ENCODE data around the gene KAT6B. TPM values are rescaled to one million over a fixed set of nuclear protein-coding genes. Genes with fewer than 3 reads are reported as not detected.

The KAT6B gene
- total RNA-seq, 1 donor from 2014 or later, result 47.1 TPM

DNA sequence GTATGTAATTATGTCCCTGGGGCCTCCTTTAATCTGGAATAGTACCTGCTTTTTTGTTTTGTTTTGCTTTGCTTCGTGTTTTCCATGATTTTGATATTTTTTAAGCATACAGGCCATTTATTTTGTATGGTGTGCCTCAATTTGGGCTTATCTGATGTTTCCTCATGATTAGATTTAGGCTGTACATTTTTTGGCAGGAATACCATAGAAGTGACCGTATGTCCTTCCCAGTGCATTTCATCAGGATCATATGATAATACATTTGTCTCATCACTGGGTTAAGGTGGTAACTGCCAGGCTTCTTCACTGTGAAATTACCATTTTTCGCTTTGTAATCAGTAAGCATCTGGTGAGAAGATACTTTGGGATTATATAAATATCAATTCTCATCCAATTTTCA is 167.2 kb downstream of the KAT6B start:
- no peak for ATAC-seq
- no peak for DNase-seq
- intact Hi-C loops (cut with micrococcal nuclease), result no loop called here

DNA sequence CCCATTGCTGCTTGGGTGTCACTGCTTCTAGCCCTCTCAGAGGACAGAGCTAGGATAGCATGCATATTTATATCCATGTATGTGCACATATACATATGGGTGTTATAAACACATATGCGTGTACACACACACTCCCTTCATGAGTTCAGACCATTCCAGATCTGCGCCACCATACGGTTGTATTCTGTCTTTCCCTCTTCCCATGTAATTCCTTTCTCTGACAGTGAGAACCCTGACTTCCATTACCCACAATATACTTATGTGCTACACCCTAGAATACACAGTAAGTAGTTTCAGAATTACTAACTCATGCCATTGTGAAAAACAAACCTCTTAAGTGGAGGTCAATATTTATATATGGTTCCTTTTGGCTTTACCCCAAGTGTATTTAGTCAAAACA is 168.5 kb downstream of the KAT6B start:
- no peak for ATAC-seq
- no peak for DNase-seq
- intact Hi-C loops (cut with micrococcal nuclease), result no loop called here

DNA sequence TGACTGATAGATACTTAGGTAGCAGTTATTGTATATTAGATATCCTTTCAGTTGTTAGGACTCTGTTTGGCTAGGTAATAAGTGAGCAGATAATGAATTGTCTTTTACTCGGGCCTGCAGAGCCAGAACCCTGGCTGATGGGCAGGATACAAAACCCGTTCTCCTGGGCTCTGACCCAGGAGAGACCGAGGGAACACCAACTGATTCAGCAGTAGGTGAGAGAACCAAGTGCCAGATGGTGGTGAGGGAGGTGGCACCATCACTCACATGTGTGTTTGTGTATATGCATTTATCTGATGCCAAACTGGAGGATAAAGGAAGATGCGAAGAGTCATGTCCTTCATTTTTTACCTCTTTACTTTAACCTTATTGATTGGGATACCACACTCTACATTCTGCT is 169.4 kb downstream of the KAT6B start:
- intact Hi-C loops (cut with micrococcal nuclease), result no loop called here
- ATAC-seq, result no peak
- no peak for DNase-seq

DNA sequence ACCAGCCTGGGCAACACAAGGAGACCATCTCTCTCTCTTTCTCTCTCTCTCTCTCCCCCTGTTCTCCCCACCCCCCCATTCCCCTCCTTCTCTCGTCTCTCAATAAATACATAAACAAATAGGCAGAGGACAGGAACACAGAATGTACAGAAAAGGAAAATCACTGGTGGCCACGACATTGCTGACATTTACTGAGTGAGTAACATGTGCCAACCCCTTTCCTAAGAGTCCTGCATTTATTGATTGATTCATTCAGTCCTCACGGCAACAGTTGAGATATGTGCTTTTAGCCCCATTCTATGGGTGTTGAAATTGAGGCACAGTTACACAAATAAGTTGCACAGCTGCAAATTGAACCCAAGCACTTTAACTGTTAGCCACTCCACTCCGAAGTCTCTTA is 170.8 kb downstream of the KAT6B start:
- intact Hi-C loops (cut with micrococcal nuclease), result no loop called here
- ATAC-seq (no peak), DNase-seq (no peak)

GRCh38 chr10:75000748-75001321 is 174.4 kb downstream of the KAT6B start:
- intact Hi-C loops (cut with micrococcal nuclease), result no loop called here
- ATAC-seq (no peak), DNase-seq (no peak)

DNA sequence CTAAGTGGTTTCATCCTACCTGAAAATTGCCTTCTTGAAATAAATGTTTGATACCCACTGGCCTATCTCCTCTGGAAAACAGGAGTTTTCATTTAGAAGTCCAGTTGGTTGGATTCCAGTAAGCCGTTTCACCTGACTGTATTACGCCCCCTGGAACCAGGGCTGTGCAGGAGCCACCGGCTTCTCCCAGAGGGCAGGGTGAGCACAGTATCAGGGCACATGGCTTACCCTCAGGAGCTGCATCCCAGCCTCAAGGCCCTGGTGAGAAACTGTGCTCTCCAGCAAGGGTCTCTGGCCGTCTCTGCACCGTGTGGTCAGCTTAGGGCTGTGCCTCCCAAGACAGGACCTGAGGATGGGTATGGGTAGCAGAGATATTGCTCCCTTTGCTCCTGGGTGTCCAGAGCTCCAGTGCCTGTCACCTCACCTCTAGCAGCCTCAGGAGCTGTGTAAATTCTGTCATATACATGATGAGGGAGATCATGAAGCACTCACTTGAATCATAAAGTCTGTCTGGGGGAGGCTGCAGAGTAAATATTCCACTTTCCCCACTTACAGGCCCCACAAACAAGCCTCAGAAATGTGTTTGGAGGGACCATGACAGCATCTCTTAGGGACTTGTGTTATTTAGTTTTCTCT is 175.4 kb downstream of the KAT6B start:
- no peak for DNase-seq
- no peak for ATAC-seq
- intact Hi-C loops (cut with micrococcal nuclease), result no loop called here

- DNase-seq, result no peak
- no peak for ATAC-seq
- intact Hi-C loops (cut with micrococcal nuclease), result no loop called here
Observed at GRCh38 chr10:75002351-75002725, 175.9 kb downstream of the KAT6B start.

- intact Hi-C loops (cut with micrococcal nuclease), result no loop called here
- no peak for ATAC-seq
- DNase-seq, result no peak
Observed at GRCh38 chr10:75002967-75003594, 176.7 kb downstream of the KAT6B start.

GRCh38 chr10:75003891-75004290 is 177.5 kb downstream of the KAT6B start:
- ATAC-seq, result no peak
- intact Hi-C loops (cut with micrococcal nuclease), result no loop called here
- DNase-seq, result no peak

- intact Hi-C loops (cut with micrococcal nuclease), result no loop called here
- no peak for ATAC-seq
- no peak for DNase-seq
Observed at GRCh38 chr10:75007646-75008045, 181.2 kb downstream of the KAT6B start.

DNA sequence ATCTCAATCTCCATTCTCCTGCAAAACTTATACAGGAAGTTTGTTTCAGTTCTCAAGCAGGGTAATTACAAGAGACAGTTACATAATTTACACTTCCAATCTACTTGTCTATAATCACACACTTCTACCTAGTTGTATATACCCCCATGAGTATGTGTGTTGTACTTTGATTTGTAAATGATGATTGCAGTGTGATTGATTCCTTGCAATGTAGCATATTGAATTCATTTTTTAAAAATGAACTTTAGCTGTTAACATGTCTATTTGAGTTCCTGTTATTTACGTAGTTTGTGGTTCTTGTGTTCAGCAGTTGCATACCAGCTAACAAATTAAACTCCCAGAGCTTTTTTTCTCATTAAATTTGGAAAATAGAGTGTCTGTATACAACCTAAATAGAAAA is 182.6 kb downstream of the KAT6B start:
- intact Hi-C loops (cut with micrococcal nuclease), result no loop called here
- DNase-seq (no peak), ATAC-seq (no peak)

DNA sequence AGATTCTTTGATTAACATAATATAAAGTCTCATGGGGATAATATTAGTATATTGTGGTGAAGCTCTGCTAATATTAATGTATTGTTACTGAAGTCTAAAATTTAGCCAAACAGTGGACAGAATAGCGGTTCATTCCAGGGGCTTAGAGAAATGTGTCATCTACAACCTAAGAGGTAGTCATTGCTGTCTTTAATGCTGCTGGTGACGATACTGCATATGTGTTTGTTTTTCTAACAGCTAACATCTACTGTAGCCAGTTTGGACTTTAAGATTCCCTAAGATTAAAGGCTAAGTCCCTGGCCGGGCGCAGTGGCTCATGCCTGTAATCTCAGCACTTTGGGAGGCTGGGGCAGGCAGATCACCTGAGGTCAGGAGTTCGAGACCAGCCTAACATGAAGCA is 183.0 kb downstream of the KAT6B start:
- intact Hi-C loops (cut with micrococcal nuclease), result no loop called here
- ATAC-seq, result no peak
- DNase-seq, result no peak

DNA sequence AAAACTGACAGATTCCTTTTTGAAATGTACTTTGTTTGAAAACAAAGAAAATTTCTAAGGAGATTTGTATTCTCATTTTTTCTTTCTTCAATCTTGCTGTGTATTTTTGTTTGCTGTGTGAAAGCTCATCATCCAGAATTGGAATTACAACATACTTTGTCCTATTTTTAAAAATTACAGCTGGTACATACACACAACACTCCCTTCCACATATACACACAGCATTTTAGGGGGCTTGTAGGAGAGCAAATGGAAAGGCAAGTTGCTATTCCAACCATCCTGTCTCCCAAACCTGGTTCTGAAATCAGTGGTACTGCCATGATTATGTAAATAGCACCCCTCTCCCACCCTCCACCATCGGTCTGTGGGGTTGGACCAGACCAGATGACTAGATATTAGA is 184.0 kb downstream of the KAT6B start:
- intact Hi-C loops (cut with micrococcal nuclease), result no loop called here
- DNase-seq, result no peak
- no peak for ATAC-seq

DNA sequence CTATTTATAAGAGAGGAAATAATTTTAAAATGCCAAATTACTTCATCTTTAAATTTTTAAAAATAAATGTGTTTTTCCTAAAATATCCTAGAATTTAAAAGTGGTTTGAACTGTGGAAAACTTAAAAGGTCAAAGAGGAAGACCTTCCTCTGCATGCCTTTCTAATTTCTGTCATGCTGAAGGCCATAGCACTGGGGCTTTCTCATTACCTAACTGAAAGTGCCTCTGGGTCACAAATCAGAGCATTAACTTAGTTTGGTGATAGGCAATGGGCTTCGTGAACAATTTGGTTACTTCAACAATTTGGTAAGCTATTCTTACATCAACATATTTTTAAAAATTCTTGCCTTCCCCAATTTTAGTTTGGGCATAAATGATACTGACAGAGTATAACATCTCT is 184.8 kb downstream of the KAT6B start:
- intact Hi-C loops (cut with micrococcal nuclease), result no loop called here
- ATAC-seq (no peak), DNase-seq (no peak)

DNA sequence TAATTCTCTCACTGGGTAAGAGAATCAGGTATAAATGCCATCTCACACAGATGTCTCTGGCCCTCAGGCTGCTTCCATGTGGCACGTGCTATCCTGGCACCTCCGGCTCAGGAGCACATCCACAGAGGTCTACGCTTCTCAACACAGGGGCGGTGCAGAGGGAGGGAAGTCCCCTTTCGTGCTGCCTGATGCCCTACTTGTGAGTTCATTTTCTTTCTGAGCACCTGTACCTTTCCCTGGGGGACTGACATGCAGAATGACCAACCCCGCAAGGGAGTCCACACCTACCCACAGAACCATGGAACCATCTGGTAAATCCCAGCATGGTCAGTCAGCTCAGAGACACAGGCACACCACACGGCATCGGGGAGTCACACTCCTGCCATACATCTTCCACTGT is 186.1 kb downstream of the KAT6B start:
- no peak for ATAC-seq
- DNase-seq, result no peak
- intact Hi-C loops (cut with micrococcal nuclease), result no loop called here

DNA sequence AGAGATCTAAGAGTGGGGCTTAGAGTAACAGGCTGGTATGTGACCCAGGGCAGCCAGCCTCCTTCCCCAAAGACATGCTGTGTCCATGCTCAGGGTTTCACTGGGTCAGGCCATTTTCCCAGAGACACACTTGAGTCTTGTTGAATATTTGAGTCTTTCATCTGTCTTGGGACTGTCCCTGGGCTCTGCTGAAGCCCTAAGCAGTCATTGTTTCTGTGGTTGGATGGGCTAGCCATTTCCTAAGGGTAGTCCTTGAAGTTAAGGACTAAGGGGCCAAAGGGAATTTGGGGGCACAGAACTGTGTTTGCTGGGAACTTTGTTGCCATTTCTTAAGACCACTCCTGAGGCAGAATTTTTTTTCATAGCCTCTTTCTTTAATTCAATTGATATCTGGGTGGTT is 186.6 kb downstream of the KAT6B start:
- ATAC-seq (no peak), DNase-seq (no peak)
- intact Hi-C loops (cut with micrococcal nuclease), result no loop called here

- no peak for DNase-seq
- ATAC-seq, result no peak
- intact Hi-C loops (cut with micrococcal nuclease), result no loop called here
Observed at GRCh38 chr10:75013522-75013921, 187.1 kb downstream of the KAT6B start.

- DNase-seq (no peak), ATAC-seq (no peak)
- intact Hi-C loops (cut with micrococcal nuclease), result no loop called here
Observed at GRCh38 chr10:75014516-75015230, 188.3 kb downstream of the KAT6B start.

DNA sequence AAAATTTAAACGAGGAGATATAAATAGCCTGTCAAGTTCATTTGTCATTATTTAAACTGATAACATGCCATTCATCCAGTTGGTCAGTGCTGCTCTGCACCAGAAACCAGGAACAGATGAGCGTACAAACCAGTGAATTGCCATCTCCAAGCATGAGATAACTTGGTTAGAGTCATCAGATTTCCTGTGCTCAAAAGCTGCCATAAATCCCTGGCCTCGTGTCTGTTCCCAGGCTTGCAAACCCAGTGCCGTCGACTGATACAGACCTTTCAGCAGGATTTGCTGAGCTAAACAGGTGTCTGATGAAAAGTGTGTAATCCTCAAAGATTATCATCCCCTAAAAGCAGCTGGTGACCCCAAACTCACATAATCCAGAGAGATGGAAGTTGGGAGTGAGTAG is 189.0 kb downstream of the KAT6B start:
- ATAC-seq (peak; percentile 12), DNase-seq (no peak)
- intact Hi-C loops (cut with micrococcal nuclease), result no loop called here

GRCh38 chr10:75016325-75016724 is 189.9 kb downstream of the KAT6B start:
- DNase-seq (no peak), ATAC-seq (peak; percentile 14)
- intact Hi-C loops (cut with micrococcal nuclease), result no loop called here

DNA sequence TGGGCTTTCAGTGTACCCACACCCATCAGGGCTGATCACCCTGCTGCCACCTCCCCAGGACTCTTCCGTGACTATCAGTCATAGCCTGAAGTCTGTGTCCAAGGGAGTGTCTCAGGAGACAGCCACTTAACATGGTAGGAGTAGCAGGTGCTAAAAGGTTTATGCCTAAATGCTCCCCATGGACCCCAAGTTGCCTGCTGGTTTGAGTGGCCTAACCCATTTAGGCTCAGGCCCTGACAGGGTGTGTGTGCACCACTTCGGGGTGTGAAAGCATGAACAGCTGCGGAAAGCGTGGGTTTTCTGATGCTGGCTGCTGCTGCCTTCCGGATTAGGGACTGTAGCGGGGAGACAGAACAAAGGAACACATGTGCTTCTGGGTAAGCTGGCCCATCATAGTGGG is 191.9 kb downstream of the KAT6B start:
- ATAC-seq (no peak), DNase-seq (no peak)
- intact Hi-C loops (cut with micrococcal nuclease), result no loop called here
